HCT116 (cell line): ENCODE results near the gene PHKG2.

ENCODE experiments used
- CEBPB ChIP-seq: IDR thresholded peaks from 2 replicates; pipeline ENCODE4 v1.6.1; 2012; ENCODE audit warnings: low read depth
- EZH2phosphoT487 ChIP-seq: fragments of 200-600 bp; IDR thresholded peaks from 2 replicates; pipeline ENCODE4 v1.6.1; 2018; ENCODE audit warnings: antibody characterized with exemption, borderline replicate concordance
- POLR2A ChIP-seq: IDR thresholded peaks from 2 replicates; pipeline ENCODE4 v1.7.0; 2011; ENCODE audit warnings: borderline replicate concordance; ENCODE audit not compliant: insufficient read depth, insufficient read length; ENCODE audit errors: extremely low read depth

DNA sequence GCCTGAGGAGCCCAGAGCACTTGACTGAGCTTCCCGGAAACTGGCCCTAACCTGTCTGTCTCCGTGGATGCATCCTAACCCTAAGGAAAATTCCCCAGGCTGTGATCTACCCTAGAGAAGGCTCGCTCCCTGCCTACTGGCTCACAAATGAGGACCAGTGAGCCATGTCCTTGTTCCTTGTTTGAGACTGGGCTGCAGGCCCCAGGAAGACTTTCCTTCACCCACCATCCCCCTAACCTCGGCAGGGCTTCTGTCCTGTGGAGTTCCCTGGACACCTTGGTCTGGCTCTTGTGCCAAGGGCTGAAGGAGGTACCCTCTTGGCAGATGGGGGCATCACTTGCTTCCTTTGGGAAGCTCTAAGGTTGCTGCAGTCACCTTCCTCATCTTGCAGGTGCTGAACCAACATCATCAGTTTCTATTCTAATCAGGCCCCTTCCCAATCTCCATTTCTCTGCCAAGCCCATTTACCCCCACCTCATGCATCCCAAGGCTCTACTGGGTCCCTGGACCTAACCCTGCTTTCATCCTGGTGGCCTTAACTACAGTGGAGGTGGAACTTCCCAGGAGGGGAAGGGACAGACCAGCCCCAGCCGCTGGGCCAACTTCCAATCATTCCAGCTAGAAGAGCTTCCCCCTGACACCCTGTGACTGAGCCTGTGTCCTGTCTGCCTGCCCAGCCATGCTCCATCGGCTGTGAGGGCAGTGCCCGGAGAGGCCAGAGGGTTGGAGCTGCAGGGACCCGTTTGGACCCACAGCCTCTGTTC, 26.3 kb downstream of the PHKG2 start:
- TF ChIP-seq CEBPB, result no peak
- TF ChIP-seq EZH2phosphoT487, result no peak
- TF ChIP-seq POLR2A, result no peak
